Measurements from ENCODE around the gene PDE6B. TPM values are rescaled to one million over a fixed set of nuclear protein-coding genes. Genes with fewer than 3 reads are reported as not detected.
A peak's percentile ranks its signal among the peaks of the same experiment; 100 is the strongest.

PDE6B gene
- total RNA-seq, 1 experiment from 2014 or later: 10.8 TPM

GRCh38 chr4:680928-681645 is 55.7 kb downstream of the PDE6B start:
- Mint-ChIP-seq H3K36me3 (ENCODE audit: insufficient read depth in 1 of 3, low read depth in 3 of 3) (no peaks in the 10 kb centered on the region; a peak in 3 of 7 replicates), H3K4me3 (peak overlapping the region; percentile 54 to 75), H3K27ac (no peak overlapping the region), H3K27me3 (ENCODE audit: low read depth) (peaks cover 13% of the 10 kb centered on the region), H3K4me1 (peaks cover 2 to 20% of the 10 kb centered on the region in 2 experiments), H3K9me3 (no peaks in the 10 kb centered on the region; a peak in 1 of 5 replicates)
- Histone ChIP-seq H2BK15ac (ENCODE audit: low read depth, low read length) (no peak overlapping the region), H3K79me1 (ENCODE audit: insufficient read depth, low read depth, low read length, poor library complexity, severe bottlenecking) (no peaks in the 10 kb centered on the region), H3K9me3 (ENCODE audit: control insufficient read depth, low read depth, low read length) (no peaks in the 10 kb centered on the region), H4K8ac (replicated peaks; ENCODE audit: insufficient read length, low read depth, low read length) (no peak overlapping the region), H3K4me1 (ENCODE audit: insufficient read depth, low read length) (no peaks in the 10 kb centered on the region), H3T11ph (ENCODE audit: low read length) (no peak overlapping the region), H3K79me2 (ENCODE audit: insufficient read depth, low read length) (no peaks in the 10 kb centered on the region), H2BK5ac (ENCODE audit: insufficient read length, low read length) (no peak overlapping the region), H2BK20ac (ENCODE audit: low read depth, low read length, poor library complexity, severe bottlenecking) (no peak overlapping the region), H4K91ac (ENCODE audit: insufficient read length, low read depth, low read length) (no peak overlapping the region), H3K56ac (ENCODE audit: insufficient read length, low read depth, low read length) (no peak overlapping the region), H3K14ac (ENCODE audit: insufficient read depth, low read length) (no peak overlapping the region), H3K27me3 (ENCODE audit: insufficient read depth, low read length) (no peaks in the 10 kb centered on the region), H3K27ac (ENCODE audit: insufficient read length, low read depth, low read length) (no peak overlapping the region), H4K20me1 (ENCODE audit: control insufficient read depth, insufficient read depth, insufficient read length) (no peaks in the 10 kb centered on the region), H2BK120ac (ENCODE audit: low read depth, low read length, poor library complexity, severe bottlenecking) (no peak overlapping the region), H2AK5ac (ENCODE audit: insufficient read length, low read length) (no peak overlapping the region), H3K23me2 (ENCODE audit: insufficient read length, low read depth, low read length, poor library complexity, severe bottlenecking) (peaks cover 5% of the 10 kb centered on the region), H3K4ac (ENCODE audit: low read depth, low read length) (no peak overlapping the region), H3K4me2 (ENCODE audit: insufficient read depth, insufficient read length, low read length) (peak overlapping the region; percentile 53), H3K9ac (ENCODE audit: extremely low read depth, insufficient read length, low read length) (no peak overlapping the region), H2AFZ (ENCODE audit: low read length) (no peak overlapping the region), H4K5ac (ENCODE audit: insufficient read length, low read depth, low read length) (no peak overlapping the region), H3K18ac (ENCODE audit: insufficient read length, low read depth, low read length) (no peak overlapping the region), H3K23ac (ENCODE audit: insufficient read length, low read depth, low read length) (no peak overlapping the region), H2BK12ac (ENCODE audit: insufficient read length, low read depth, low read length) (no peak overlapping the region)
- no CpG with 5 or more reads among the region's 62 CpGs for WGBS (ENCODE audit: extremely low coverage, insufficient read length, low lambda C conversion rate)
- TF ChIP-seq, protein P1, sequence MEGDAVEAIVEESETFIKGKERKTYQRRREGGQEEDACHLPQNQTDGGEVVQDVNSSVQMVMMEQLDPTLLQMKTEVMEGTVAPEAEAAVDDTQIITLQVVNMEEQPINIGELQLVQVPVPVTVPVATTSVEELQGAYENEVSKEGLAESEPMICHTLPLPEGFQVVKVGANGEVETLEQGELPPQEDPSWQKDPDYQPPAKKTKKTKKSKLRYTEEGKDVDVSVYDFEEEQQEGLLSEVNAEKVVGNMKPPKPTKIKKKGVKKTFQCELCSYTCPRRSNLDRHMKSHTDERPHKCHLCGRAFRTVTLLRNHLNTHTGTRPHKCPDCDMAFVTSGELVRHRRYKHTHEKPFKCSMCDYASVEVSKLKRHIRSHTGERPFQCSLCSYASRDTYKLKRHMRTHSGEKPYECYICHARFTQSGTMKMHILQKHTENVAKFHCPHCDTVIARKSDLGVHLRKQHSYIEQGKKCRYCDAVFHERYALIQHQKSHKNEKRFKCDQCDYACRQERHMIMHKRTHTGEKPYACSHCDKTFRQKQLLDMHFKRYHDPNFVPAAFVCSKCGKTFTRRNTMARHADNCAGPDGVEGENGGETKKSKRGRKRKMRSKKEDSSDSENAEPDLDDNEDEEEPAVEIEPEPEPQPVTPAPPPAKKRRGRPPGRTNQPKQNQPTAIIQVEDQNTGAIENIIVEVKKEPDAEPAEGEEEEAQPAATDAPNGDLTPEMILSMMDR (conservative IDR thresholded peaks at IDR 0.05): no peak
- peak; percentile 77 for DNase-seq

Measured in H9 (cell line).